HUES6 (cell line): ENCODE results near the gene FKBP5.

ENCODE experiments used
- H3K27ac ChIP-seq: 2 replicates; pipeline ENCODE4 v1.7.0; 2013; ENCODE audit warnings: low read depth, mild to moderate bottlenecking, low read length, inconsistent platforms
- H3K27me3 ChIP-seq: 2 replicates; pipeline ENCODE4 v1.6.1; 2013; ENCODE audit warnings: low read length; ENCODE audit not compliant: control insufficient read depth, insufficient read depth
- H3K36me3 ChIP-seq: 2 replicates; pipeline ENCODE4 v1.6.1; 2013; ENCODE audit warnings: low read length; ENCODE audit not compliant: control insufficient read depth, insufficient read depth
- H3K4me1 ChIP-seq: 2 replicates; pipeline ENCODE4 v1.6.1; 2013; ENCODE audit warnings: low read length; ENCODE audit not compliant: control insufficient read depth, insufficient read depth
- H3K4me3 ChIP-seq: 2 replicates; pipeline ENCODE4 v1.5.1; 2013; ENCODE audit warnings: low read depth, low read length
- H3K9ac ChIP-seq: one replicate; pipeline ENCODE4 v1.6.1; 2013; ENCODE audit warnings: mild to moderate bottlenecking, low read length
- H3K9me3 ChIP-seq: 2 replicates; pipeline ENCODE4 v1.6.1; 2013; ENCODE audit warnings: low read depth, low read length; ENCODE audit not compliant: control insufficient read depth, insufficient read depth

The FKBP5 gene

DNA sequence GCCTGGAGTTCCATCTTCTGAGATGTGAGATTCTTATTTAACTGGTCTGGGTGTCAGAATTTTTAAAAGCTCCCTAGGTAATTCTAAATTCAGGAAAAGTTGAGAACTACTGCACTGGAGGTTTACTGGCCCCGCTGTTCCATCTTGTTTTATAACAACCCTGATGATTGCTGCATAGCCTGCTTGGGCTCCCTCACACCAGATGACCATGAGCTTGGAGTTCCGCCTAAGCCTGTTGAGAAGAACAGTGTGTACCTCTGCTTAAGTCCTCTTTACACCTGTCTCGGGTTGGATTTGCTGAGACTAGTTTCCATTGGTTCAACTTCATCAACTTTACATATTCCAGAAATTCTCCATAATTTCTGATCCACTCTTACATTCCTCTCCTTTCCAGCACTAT, 77.9 kb downstream of the FKBP5 start:
- H3K27me3 ChIP-seq, result no peaks in the 10 kb centered on the region
- H3K4me3 ChIP-seq, result no peak overlapping the region
- no peak overlapping the region for H3K9ac ChIP-seq
- no peaks in the 10 kb centered on the region; the same call in 1 of the 2 replicates for H3K9me3 ChIP-seq
- 0 out of 2 replicates have a peak, but pooled peaks cover 6% of the 10 kb centered on the region for H3K4me1 ChIP-seq
- H3K27ac ChIP-seq, result no peak overlapping the region
- no peaks in the 10 kb centered on the region; the same call in 1 of the 2 replicates for H3K36me3 ChIP-seq

DNA sequence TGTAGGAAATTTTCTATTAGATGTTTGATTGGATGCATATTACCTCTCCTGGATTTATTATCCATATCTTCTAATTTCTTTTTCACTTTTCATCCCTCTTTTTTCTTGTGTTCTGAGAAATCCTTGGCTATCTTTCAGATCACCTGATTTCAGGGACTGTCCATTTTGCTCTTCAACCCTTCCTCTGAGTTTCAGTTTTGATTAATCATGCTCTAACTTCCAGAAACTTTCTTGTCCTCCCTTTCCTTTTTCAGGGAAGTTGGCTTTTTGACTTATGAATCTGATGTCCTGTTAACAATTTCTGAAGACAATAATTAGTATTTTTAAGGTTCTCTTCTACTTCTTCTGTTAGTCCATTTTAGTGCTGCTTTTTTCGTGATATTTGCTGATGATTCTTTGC, 79.1 kb downstream of the FKBP5 start:
- Histone ChIP-seq H3K27ac (no peak overlapping the region), H3K9ac (no peak overlapping the region), H3K9me3 (no peaks in the 10 kb centered on the region; the same call in 1 of the 2 replicates), H3K36me3 (no peaks in the 10 kb centered on the region; the same call in 1 of the 2 replicates), H3K4me1 (0 out of 2 replicates have a peak, but pooled peaks cover 6% of the 10 kb centered on the region), H3K4me3 (no peak overlapping the region), H3K27me3 (no peaks in the 10 kb centered on the region)

DNA sequence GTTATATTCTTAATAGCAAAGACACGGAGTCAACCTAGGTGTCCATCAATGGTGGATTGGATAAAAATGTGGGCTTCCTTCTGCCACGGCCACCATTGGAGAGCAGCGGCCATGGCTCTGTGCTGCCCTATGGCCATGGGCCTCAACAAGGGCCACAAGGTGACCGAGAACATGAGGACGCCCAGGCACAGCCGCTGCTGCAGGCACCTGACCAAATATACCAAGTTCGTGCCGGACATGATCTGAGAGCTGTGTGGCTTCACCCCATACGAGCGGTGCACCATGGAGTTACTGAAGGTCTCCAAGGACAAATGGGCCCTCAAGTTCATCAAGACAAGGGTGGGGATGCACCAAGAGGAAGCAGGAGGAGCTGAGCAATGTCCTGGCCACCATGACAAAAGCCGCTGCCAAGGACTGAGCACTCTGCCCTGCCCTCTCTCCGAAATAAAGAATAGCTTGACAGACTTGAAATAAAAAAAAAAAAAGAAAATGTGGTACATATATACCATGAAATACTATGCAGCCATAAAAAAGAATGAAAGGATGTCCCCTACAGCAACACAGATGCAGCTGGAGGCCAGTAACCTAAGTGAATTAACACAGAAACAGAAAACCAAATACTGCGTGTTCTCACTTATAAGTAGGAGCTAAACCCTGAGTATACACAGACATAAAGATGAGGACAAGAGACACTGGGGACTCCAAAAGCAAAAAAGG, 81.0 kb downstream of the FKBP5 start:
- Histone ChIP-seq H3K27ac (no peak overlapping the region), H3K4me3 (no peak overlapping the region), H3K9me3 (no peaks in the 10 kb centered on the region; the same call in 1 of the 2 replicates), H3K9ac (no peak overlapping the region), H3K27me3 (no peaks in the 10 kb centered on the region), H3K36me3 (no peaks in the 10 kb centered on the region; the same call in 1 of the 2 replicates), H3K4me1 (peaks cover 8% of the 10 kb centered on the region; the same call in 1 of the 2 replicates)

DNA sequence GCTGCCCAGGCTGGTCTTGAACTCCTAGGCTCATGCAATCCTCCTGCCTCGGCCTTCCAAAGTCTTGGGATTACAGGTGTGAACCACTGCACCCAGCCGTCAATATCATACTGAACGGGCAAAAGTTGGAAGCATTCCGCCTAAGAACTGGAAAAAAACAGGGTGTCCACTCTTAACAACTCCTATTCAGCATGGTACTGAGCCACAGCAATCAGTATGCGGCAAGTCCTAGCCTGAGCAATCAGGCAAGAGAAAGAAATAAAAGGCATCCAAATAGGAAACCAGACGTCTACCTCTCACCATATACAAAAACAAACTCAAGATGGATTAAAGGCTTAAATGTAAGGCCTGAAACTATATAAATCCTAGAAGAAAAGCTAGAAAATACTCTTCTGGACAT, 83.1 kb downstream of the FKBP5 start:
- Histone ChIP-seq H3K27ac (no peak overlapping the region), H3K27me3 (no peaks in the 10 kb centered on the region), H3K36me3 (no peaks in the 10 kb centered on the region), H3K9ac (no peak overlapping the region), H3K9me3 (no peaks in the 10 kb centered on the region), H3K4me1 (peaks cover 21% of the 10 kb centered on the region), H3K4me3 (no peak overlapping the region)

DNA sequence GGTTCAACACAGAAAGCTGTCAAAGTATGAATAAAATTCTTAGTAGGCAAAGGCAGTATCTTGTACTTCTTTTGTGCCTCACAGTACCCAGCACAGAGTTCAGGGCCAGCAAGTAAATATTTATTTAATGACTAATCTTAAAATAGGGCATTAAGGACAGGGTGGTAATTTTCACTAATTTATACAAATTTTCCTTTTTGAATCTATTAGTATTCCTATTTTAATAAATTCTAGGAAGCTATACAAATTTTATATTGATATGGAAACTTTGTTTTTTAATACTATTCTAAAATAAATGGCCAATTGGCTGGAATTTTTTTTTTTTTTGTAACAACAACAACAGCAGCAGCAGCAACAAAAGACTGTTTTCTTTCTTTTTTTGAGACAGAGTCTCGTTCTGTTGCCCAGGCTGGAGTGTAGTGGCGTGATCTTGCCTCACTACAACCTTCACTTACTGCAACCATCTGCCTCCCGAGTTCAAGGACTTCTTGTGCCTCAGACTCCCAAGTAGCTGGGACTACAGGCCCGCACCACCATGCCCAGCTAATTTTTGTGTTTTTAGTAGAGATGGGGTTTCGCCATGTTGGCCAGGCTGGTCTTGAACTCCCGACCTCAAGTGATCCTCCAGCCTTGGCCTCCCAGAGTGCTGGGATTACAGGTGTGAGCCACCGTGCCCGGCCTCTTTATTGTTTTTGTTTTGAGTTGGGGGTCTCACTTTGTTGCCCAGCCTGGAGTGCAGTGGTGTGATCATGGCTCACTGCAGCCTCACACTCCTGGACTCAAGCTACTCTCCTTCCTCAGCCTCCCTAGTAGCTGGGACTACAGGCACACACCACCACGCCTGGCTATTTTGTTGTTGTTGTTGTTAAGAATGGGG, 85.2 kb downstream of the FKBP5 start:
- H3K36me3 ChIP-seq, result no peaks in the 10 kb centered on the region
- H3K4me1 ChIP-seq, result peaks cover 21% of the 10 kb centered on the region
- no peak overlapping the region for H3K9ac ChIP-seq
- H3K27ac ChIP-seq, result no peak overlapping the region
- no peaks in the 10 kb centered on the region for H3K27me3 ChIP-seq
- H3K4me3 ChIP-seq, result no peak overlapping the region
- no peaks in the 10 kb centered on the region for H3K9me3 ChIP-seq

DNA sequence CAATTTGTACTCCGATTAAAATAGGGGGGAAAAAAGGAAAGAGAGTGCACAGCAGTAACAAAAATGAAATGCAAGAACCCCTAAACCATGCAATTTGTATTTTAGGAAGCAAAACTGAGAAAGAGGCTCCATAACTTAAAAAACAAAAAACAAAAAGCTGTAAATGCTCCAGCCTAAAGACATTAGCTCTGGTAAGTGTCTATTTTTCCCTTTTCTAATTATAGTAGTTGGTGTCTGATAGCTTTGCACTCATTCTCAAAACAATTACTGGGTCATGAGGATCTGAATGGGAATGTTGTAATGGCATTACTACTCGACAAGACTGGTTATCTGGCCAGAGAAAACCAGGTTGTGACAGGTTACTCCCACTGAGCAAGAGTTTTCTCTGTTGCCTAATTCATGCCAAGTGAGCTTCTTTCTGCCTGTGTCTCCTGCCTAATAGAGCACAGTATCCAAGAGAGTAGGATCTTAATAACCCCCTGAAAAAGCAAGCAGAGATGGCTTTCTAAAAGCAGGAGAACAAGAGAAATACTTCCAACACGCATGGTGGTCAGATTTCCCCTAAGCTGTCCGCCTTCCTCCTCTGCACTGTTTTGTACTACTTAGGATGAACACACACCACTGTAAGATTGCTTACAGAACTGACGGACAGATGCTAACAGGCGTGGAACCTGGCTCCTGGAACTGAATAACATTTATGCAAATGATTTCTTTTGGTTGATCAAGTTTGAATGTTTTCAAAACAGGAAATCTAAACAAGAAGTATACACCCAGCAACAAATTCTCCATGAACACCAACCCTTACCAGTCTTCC, 86.4 kb downstream of the FKBP5 start:
- Histone ChIP-seq H3K9me3 (no peaks in the 10 kb centered on the region), H3K9ac (no peak overlapping the region), H3K36me3 (no peaks in the 10 kb centered on the region), H3K4me3 (no peak overlapping the region), H3K27me3 (no peaks in the 10 kb centered on the region), H3K4me1 (peaks cover 21% of the 10 kb centered on the region), H3K27ac (no peak overlapping the region)

DNA sequence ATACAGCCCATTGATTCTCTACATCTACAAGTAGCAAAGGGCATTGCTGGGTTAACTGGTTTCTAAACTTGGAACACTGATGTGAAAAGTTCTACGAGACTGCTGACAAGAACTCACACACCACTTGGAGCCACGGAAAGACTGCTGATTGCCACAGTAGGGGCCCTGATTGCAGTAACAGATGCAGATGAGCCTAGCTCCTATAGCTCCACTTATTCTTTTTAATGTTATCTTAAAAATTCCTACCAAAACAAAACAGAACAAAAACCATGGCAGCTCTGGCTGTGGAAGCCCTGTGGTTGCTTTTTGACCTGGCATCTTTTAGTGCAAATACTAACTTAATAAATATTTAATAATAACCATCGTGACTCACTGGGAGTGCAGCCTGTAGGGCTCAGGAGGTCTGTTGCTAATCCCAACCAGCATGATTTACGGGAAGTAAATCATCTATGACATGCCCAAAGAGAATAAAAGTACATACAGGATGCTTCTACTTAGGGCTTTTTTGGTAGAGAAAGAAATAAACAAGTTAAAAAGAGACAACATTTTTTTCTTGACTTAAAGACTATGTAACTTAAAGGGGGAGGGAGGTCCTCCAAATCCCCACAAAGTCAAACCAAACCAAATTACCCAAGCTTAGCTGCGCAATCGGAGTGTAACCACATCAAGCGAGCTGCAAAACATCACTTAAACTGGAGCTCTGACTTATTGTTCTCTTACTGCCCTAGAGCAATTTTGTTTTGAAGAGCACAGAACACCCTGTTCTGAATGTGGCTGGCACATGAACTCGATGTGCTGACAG, 87.2 kb downstream of the FKBP5 start:
- no peak overlapping the region for H3K27ac ChIP-seq
- peaks cover 21% of the 10 kb centered on the region for H3K4me1 ChIP-seq
- H3K27me3 ChIP-seq, result no peaks in the 10 kb centered on the region
- no peaks in the 10 kb centered on the region for H3K9me3 ChIP-seq
- no peak overlapping the region for H3K9ac ChIP-seq
- H3K36me3 ChIP-seq, result peaks cover 7% of the 10 kb centered on the region; the same call in 1 of the 2 replicates
- no peak overlapping the region for H3K4me3 ChIP-seq

DNA sequence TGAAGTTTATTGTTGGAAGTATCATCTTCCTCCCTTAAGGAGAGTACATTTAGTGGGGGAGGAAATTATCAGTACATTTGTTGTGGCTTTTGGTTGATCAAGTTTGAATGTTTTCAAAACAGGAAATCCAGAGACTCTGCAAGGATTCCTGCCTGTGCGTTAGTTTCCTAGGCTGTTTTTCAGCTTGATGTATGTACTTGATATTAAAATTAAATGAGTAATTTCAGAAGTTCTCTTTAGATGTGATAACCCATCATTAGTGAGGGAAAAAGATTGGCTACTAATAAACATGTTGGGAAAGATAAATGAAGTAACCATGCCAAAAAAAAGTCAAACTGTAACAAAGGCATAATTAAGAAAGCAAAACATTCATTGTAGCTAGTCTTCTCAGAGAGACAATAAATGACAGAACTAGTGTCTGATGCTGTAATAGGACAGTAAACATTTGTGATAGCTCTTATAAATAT, 88.0 kb downstream of the FKBP5 start:
- Histone ChIP-seq H3K27ac (no peak overlapping the region), H3K36me3 (peaks cover 11% of the 10 kb centered on the region; the same call in 1 of the 2 replicates), H3K4me3 (no peak overlapping the region), H3K4me1 (peaks cover 21% of the 10 kb centered on the region), H3K27me3 (no peaks in the 10 kb centered on the region), H3K9me3 (no peaks in the 10 kb centered on the region), H3K9ac (no peak overlapping the region)

DNA sequence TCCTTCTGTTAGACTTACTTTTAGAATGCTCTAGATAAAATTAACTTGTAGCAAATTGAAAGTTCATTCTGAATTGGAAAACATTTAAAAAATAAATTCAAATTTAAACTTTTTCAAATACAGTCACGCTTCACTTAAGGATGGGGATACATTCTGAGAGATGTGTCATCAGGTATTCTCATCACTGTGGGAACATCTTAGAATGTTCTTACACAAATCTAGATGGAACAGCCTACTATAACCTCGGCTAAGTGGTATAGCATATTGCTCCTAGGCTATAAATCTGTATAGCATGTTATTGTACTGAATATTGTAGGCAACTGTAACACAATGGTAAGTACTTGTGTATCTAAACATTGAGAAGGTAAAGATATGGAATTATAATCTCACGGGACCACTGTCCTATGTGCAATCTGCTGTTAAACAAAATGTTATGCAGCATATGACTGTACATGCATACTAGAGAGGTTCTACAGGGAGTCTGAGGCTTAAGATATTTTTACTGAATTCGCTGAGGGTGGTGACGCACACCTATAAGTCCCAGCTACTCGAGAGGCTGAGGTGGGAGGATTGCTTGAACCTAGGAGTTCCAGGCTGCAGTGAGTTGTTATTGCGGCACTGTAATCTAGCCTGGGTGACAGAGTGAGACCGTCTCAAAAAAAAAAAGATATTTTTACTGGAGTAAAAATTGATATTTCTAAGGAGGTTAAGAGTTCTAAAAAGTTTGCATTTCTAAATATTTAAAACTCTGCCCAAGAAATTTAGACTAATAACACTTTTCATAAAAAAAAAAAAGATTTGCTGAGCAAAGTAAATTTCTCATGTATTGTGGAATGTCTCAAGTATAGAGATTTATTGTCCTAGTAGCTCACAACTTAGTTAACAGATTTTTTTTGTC, 88.7 kb downstream of the FKBP5 start:
- Histone ChIP-seq H3K36me3 (peaks cover 11% of the 10 kb centered on the region; the same call in 1 of the 2 replicates), H3K4me3 (no peak overlapping the region), H3K27ac (no peak overlapping the region), H3K9ac (no peak overlapping the region), H3K9me3 (no peaks in the 10 kb centered on the region), H3K27me3 (no peaks in the 10 kb centered on the region), H3K4me1 (peaks cover 21% of the 10 kb centered on the region)
